Activated CD4-positive, alpha-beta T cell treated with anti-CD3 and anti-CD28 coated beads, Interleukin-2, amount 10 ng/mL, durations not matched to agents 7 days and 5 days (primary cell): Measurements from ENCODE around the gene GRK4. TPM values are rescaled to one million over a fixed set of nuclear protein-coding genes. Genes with fewer than 3 reads are reported as not detected.

ENCODE experiments used
- CTCF ChIA-PET: fragments of 350-600 bp; sonication (Branson Sonifier 250); formaldehyde crosslinking; loops from one replicate; lab custom pipeline; 2021; ENCODE audit warnings: antibody characterized with exemption; lab: Charles Lee
- POLR2A ChIA-PET: fragments of 350-600 bp; sonication (Branson Sonifier 250); formaldehyde crosslinking; loops from one replicate; lab custom pipeline; 2021; ENCODE audit warnings: antibody characterized with exemption; lab: Charles Lee
- DNase-seq: peaks from one replicate; pipeline ENCODE4 v3.0.0-alpha.2; 2020
- H3K27ac Mint-ChIP-seq: one replicate; pipeline ENCODE4 v1.8.0; 2021; ENCODE audit warnings: mild to moderate bottlenecking, moderate library complexity, mixed read lengths
- H3K27me3 Mint-ChIP-seq: one replicate; pipeline ENCODE4 v1.8.0; 2021; ENCODE audit warnings: mixed read lengths
- H3K36me3 Mint-ChIP-seq: one replicate; pipeline ENCODE4 v1.8.0; 2021; ENCODE audit warnings: low read depth, mixed read lengths
- H3K4me1 Mint-ChIP-seq: one replicate; pipeline ENCODE4 v1.8.0; 2021; ENCODE audit warnings: mixed read lengths
- H3K4me3 Mint-ChIP-seq: one replicate; pipeline ENCODE4 v1.8.0; 2021; ENCODE audit warnings: mild to moderate bottlenecking, moderate library complexity, mixed read lengths
- H3K9me3 Mint-ChIP-seq: one replicate; pipeline ENCODE4 v1.8.0; 2021; ENCODE audit warnings: mixed read lengths
- total RNA-seq, 2 experiments: library from RNA; stranded (reverse); gene quantifications; one replicate each; pipeline ENCODE4 v1.2.3, GENCODE V29; 2021

Gene GRK4
- total RNA-seq, 2 experiments from 2014 or later = 2.5 to 5.2 TPM

GRCh38 chr4:3082925-3083515, 119.6 kb downstream of the GRK4 start:
- no peak overlapping the region for H3K27ac Mint-ChIP-seq
- H3K4me1 Mint-ChIP-seq = peaks cover 56% of the 10 kb centered on the region
- H3K9me3 Mint-ChIP-seq = no peaks in the 10 kb centered on the region
- H3K36me3 Mint-ChIP-seq = peaks cover 26% of the 10 kb centered on the region
- CTCF ChIA-PET = interaction anchor here (0.6 to 0.9 kb wide), 4 partner anchors 30 to 44 kb away, joined by 3 read pairs; no protein-coding TSS in a partner anchor
- H3K4me3 Mint-ChIP-seq = no peak overlapping the region
- POLR2A ChIA-PET = no interaction called here
- no peaks in the 10 kb centered on the region for H3K27me3 Mint-ChIP-seq
- DNase-seq = no peak

GRCh38 chr4:3083732-3084131, 120.4 kb downstream of the GRK4 start:
- ChIA-PET CTCF (interaction anchor here (0.7 to 0.9 kb wide), 2 partner anchors 36 to 43 kb away, joined by 3 read pairs; no protein-coding TSS in a partner anchor), POLR2A (no interaction called here)
- no peak for DNase-seq
- Mint-ChIP-seq H3K4me1 (peaks cover 54% of the 10 kb centered on the region), H3K27me3 (no peaks in the 10 kb centered on the region), H3K9me3 (no peaks in the 10 kb centered on the region), H3K4me3 (no peak overlapping the region), H3K36me3 (peaks cover 32% of the 10 kb centered on the region), H3K27ac (peak overlapping the region; percentile 1)

DNA sequence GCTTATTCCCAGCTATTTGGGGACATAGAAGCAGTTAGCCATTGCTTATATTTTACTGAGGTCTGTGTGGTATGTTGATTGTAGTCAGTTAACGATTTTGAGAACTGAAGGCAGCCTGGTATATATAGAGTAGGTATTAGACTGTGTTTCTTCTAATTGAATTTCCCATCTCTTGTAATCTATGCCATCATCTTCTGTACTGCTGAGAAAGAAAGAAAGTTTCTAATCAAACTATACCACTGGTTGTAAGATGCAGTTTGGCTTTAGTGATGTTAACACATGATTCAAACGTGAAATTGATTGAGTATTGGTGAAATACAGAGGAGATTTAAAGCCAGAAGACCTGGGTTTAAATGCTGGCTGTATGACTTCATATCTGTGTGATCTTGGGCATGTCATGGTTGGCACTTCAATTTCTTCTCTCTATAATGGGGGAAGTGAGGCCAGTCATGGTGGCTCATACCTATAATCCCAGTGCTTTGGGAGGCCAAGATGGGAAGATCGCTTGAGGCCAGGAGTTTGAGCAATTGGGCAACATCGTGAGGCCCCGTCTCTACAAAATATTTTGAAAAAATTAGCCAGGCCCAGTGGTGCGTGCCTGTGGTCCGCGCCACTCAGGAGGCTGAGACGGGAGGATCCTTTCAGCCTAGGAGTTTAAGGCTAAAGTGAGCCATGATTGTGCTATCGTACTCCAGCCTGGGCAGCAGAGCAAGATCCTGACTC, 122.7 kb downstream of the GRK4 start:
- no peak for DNase-seq
- Mint-ChIP-seq H3K27me3 (no peaks in the 10 kb centered on the region), H3K4me3 (no peak overlapping the region), H3K4me1 (peaks cover 44% of the 10 kb centered on the region), H3K36me3 (peaks cover 31% of the 10 kb centered on the region), H3K9me3 (no peaks in the 10 kb centered on the region), H3K27ac (peak overlapping the region; percentile 23)
- ChIA-PET POLR2A (no interaction called here), CTCF (no interaction called here)

GRCh38 chr4:3087115-3087797, 123.9 kb downstream of the GRK4 start:
- ChIA-PET CTCF (interaction anchor here (0.6 kb wide), 1 partner anchor 115 kb away, joined by 6 read pairs; no protein-coding TSS in a partner anchor), POLR2A (no interaction called here)
- no peak overlapping the region for H3K27ac Mint-ChIP-seq
- no peaks in the 10 kb centered on the region for H3K27me3 Mint-ChIP-seq
- DNase-seq = no peak
- H3K36me3 Mint-ChIP-seq = peaks cover 30% of the 10 kb centered on the region
- H3K9me3 Mint-ChIP-seq = no peaks in the 10 kb centered on the region
- H3K4me3 Mint-ChIP-seq = no peak overlapping the region
- peaks cover 44% of the 10 kb centered on the region for H3K4me1 Mint-ChIP-seq

Other genes starting within 250 kb of the GRK4 start
- 10 to 100 TPM; 35.0 to 43.6 TPM for gene TNIP2, start 207.2 kb upstream of the GRK4 start, total RNA-seq
- gene SH3BP2, start 170.5 kb upstream of the GRK4 start, total RNA-seq = 10 to 100 TPM; 69.3 to 78.2 TPM
- gene ADD1, start 119.7 kb upstream of the GRK4 start, total RNA-seq = 100 to 1,000 TPM; 264 to 266 TPM
- gene NOP14, start 165 bp upstream of the GRK4 start, total RNA-seq = 10 to 100 TPM; 49.1 to 50.7 TPM
- not detected for gene HTT-AS, start 111.0 kb downstream of the GRK4 start, total RNA-seq
- gene HTT, start 111.1 kb downstream of the GRK4 start, total RNA-seq = 10 to 100 TPM; 72.0 to 83.7 TPM